DOHH2 (cell line): ENCODE measurements around the gene TMEM106C.

Experiments
- H3F3A ChIP-seq: fragments of 200-600 bp; sonication (generic), shearing (Covaris generic); 2 replicates; pipeline ENCODE4 v1.6.0; 2016; ENCODE audit warnings: antibody characterized with exemption, mild to moderate bottlenecking; ENCODE audit not compliant: control insufficient read depth, insufficient read depth
- H3K27ac ChIP-seq: fragments of 200-600 bp; sonication (generic); 2 replicates; pipeline ENCODE4 v1.5.1; 2014; ENCODE audit warnings: low read depth, mild to moderate bottlenecking, low read length, moderate library complexity
- H3K27me3 ChIP-seq: fragments of 200-600 bp; sonication (generic); 2 replicates; pipeline ENCODE4 v1.6.1; 2014; ENCODE audit warnings: mild to moderate bottlenecking, low read length, mixed read lengths; ENCODE audit not compliant: control insufficient read depth
- H3K36me3 ChIP-seq: fragments of 200-600 bp; sonication (generic); 2 replicates; pipeline ENCODE4 v1.6.1; 2014; ENCODE audit warnings: mild to moderate bottlenecking, low read length, moderate library complexity, mixed read lengths; ENCODE audit not compliant: control insufficient read depth
- H3K4me1 ChIP-seq: fragments of 200-600 bp; sonication (generic); 2 replicates; pipeline ENCODE4 v1.6.1; 2014; ENCODE audit warnings: mild to moderate bottlenecking, low read length, mixed read lengths; ENCODE audit not compliant: control insufficient read depth
- H3K4me2 ChIP-seq: fragments of 200-600 bp; sonication (generic); 2 replicates; pipeline ENCODE4 v1.6.0; 2014; ENCODE audit warnings: mild to moderate bottlenecking, low read length, moderate library complexity
- H3K4me3 ChIP-seq: fragments of 200-600 bp; sonication (generic); 2 replicates; pipeline ENCODE4 v1.5.1; 2014; ENCODE audit warnings: mild to moderate bottlenecking, low read length, mixed read lengths
- H3K79me2 ChIP-seq: fragments of 200-600 bp; sonication (generic); 2 replicates; pipeline ENCODE4 v1.6.1; 2014; ENCODE audit warnings: mild to moderate bottlenecking, low read length, mixed read lengths; ENCODE audit not compliant: control insufficient read depth
- H3K9me2 ChIP-seq: fragments of 200-600 bp; sonication (generic); replicated peaks from 2 replicates; pipeline ENCODE4 v1.6.1; 2014; ENCODE audit warnings: mild to moderate bottlenecking, low read length, mixed read lengths; ENCODE audit not compliant: control insufficient read depth
- H3K9me3 ChIP-seq: fragments of 200-600 bp; sonication (generic); 2 replicates; pipeline ENCODE4 v1.6.1; 2014; ENCODE audit warnings: antibody characterized with exemption, low read length, mixed read lengths; ENCODE audit not compliant: control insufficient read depth, insufficient read depth
- H4K20me1 ChIP-seq: fragments of 200-600 bp; sonication (generic); 2 replicates; pipeline ENCODE4 v1.6.0; 2014; ENCODE audit warnings: low read depth, mild to moderate bottlenecking, antibody characterized with exemption, low read length, moderate library complexity; ENCODE audit not compliant: control insufficient read depth, insufficient read depth
- CTCF ChIP-seq: fragments of 200-600 bp; sonication (generic); IDR thresholded peaks from one replicate; pipeline ENCODE4 v1.5.1; 2014; ENCODE audit warnings: antibody characterized with exemption, mild to moderate bottlenecking, low read depth, low read length; ENCODE audit not compliant: poor library complexity, severe bottlenecking
- EZH2phosphoT487 ChIP-seq: fragments of 200-600 bp; sonication (generic); IDR thresholded peaks from 2 replicates; pipeline ENCODE4 v1.6.1; 2017; ENCODE audit warnings: borderline replicate concordance, mild to moderate bottlenecking, antibody characterized with exemption, low read length, moderate library complexity, mixed read lengths

TMEM106C gene

GRCh38 chr12:47941871-47942613, 21.4 kb upstream of the TMEM106C start:
- Histone ChIP-seq H3K27ac (no peak overlapping the region), H3K36me3 (no peaks in the 10 kb centered on the region), H3K4me1 (peaks cover 4% of the 10 kb centered on the region; the same call in 1 of the 2 replicates), H3K27me3 (peaks cover 2% of the 10 kb centered on the region; the same call in 1 of the 2 replicates), H3F3A (no peaks in the 10 kb centered on the region), H4K20me1 (no peaks in the 10 kb centered on the region), H3K9me3 (no peaks in the 10 kb centered on the region), H3K79me2 (no peaks in the 10 kb centered on the region), H3K4me3 (no peak overlapping the region), H3K9me2 (no peaks in the 10 kb centered on the region), H3K4me2 (no peak overlapping the region)
- TF ChIP-seq CTCF, result peak; percentile 48
- no peak for TF ChIP-seq EZH2phosphoT487

GRCh38 chr12:47942614-47943225, 20.7 kb upstream of the TMEM106C start:
- no peak overlapping the region for H3K27ac ChIP-seq
- no peak for TF ChIP-seq CTCF
- no peak for TF ChIP-seq EZH2phosphoT487
- H3K36me3 ChIP-seq, result no peaks in the 10 kb centered on the region
- peaks cover 4% of the 10 kb centered on the region; the same call in 1 of the 2 replicates for H3K4me1 ChIP-seq
- no peaks in the 10 kb centered on the region for H3K9me3 ChIP-seq
- no peaks in the 10 kb centered on the region for H3F3A ChIP-seq
- no peaks in the 10 kb centered on the region for H3K9me2 ChIP-seq
- H3K79me2 ChIP-seq, result no peaks in the 10 kb centered on the region
- peaks cover 2% of the 10 kb centered on the region; the same call in 1 of the 2 replicates for H3K27me3 ChIP-seq
- H3K4me2 ChIP-seq, result no peak overlapping the region
- no peak overlapping the region for H3K4me3 ChIP-seq
- H4K20me1 ChIP-seq, result no peaks in the 10 kb centered on the region

GRCh38 chr12:47943623-47944340, 19.6 kb upstream of the TMEM106C start:
- 0 out of 2 replicates have a peak, but pooled peaks cover 4% of the 10 kb centered on the region for H3K4me1 ChIP-seq
- no peak overlapping the region for H3K27ac ChIP-seq
- no peak for TF ChIP-seq EZH2phosphoT487
- no peak for TF ChIP-seq CTCF
- H3K9me3 ChIP-seq, result no peaks in the 10 kb centered on the region
- H3K36me3 ChIP-seq, result no peaks in the 10 kb centered on the region
- no peaks in the 10 kb centered on the region for H3K79me2 ChIP-seq
- H3K27me3 ChIP-seq, result peaks cover 2% of the 10 kb centered on the region; the same call in 1 of the 2 replicates
- H3K4me2 ChIP-seq, result no peak overlapping the region
- no peaks in the 10 kb centered on the region for H4K20me1 ChIP-seq
- H3F3A ChIP-seq, result no peaks in the 10 kb centered on the region
- H3K9me2 ChIP-seq, result no peaks in the 10 kb centered on the region
- no peak overlapping the region for H3K4me3 ChIP-seq
